ENCODE measurements around the gene ELF1.

The ELF1 gene

DNA sequence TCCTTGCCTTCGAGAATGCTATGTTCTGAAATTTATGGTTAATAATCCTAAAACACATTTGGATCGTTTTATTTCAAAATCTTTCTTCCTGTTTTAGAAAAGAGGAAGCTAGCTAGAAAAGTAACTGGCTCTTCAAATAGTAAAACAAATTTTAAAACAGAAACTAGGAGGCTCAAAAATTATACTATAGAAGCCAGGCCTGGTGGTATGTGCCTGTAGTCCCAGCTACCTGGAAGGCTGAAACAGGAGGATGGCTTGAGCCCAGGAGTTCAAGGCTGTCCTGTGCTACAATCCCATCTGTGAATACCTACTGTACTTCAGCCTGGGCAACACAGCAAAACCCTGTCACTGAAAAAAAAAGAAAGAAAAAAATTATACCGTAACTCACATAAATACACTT is 57.9 kb downstream of the ELF1 start:
- peaks cover 11 to 30% of the 10 kb centered on the region in 2 donors for H3K4me1 ChIP-seq (ENCODE audit: control insufficient read depth in 1 of 2, insufficient read depth in 2 of 2, low read length in 2 of 2)
- H3K36me3 ChIP-seq (ENCODE audit: control insufficient read depth in 1 of 2, insufficient read depth in 2 of 2, low read length in 2 of 2) = peaks cover 13 to 18% of the 10 kb centered on the region in 2 donors
- no peak overlapping the region for H3K4me3 ChIP-seq (ENCODE audit: low read depth in 1 of 2, low read length in 2 of 2)
- no peak overlapping the region for H3K9ac ChIP-seq (ENCODE audit: low read depth in 1 of 2, low read length in 2 of 2)
- H3K27me3 ChIP-seq (ENCODE audit: control insufficient read depth in 1 of 2, insufficient read depth in 2 of 2, low read length in 2 of 2) = no peaks in the 10 kb centered on the region
- no peak overlapping the region for H3K27ac ChIP-seq (ENCODE audit: low read depth, low read length)
- no peaks in the 10 kb centered on the region for H3K9me3 ChIP-seq (ENCODE audit: control insufficient read depth in 1 of 2, low read length in 2 of 2)

DNA sequence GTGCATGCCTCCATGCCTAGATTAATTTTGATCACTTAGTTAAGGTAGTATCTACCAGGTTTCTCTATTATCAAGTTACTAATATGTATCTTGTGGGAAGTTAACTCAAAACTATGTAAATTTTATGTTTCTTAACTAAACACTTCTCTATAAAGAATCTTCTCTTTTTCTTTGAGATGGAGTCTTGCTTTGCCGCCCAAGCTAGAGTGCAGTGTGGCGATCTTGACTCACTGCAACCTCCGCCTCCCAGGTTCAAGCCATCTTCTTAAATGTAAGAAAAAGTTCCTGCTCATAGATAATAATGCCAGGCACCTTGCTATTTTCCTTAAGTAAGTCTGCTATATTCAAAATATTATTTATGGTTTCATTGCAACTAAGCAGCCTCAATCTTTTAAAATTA is 58.4 kb downstream of the ELF1 start:
- Histone ChIP-seq H3K9me3 (ENCODE audit: control insufficient read depth in 1 of 2, low read length in 2 of 2) (no peaks in the 10 kb centered on the region), H3K27me3 (ENCODE audit: control insufficient read depth in 1 of 2, insufficient read depth in 2 of 2, low read length in 2 of 2) (no peaks in the 10 kb centered on the region), H3K4me3 (ENCODE audit: low read depth in 1 of 2, low read length in 2 of 2) (no peak overlapping the region), H3K36me3 (ENCODE audit: control insufficient read depth in 1 of 2, insufficient read depth in 2 of 2, low read length in 2 of 2) (peaks cover 13 to 18% of the 10 kb centered on the region in 2 donors), H3K9ac (ENCODE audit: low read depth in 1 of 2, low read length in 2 of 2) (no peak overlapping the region), H3K27ac (ENCODE audit: low read depth, low read length) (no peak overlapping the region), H3K4me1 (ENCODE audit: control insufficient read depth in 1 of 2, insufficient read depth in 2 of 2, low read length in 2 of 2) (peaks cover 11 to 30% of the 10 kb centered on the region in 2 donors)

DNA sequence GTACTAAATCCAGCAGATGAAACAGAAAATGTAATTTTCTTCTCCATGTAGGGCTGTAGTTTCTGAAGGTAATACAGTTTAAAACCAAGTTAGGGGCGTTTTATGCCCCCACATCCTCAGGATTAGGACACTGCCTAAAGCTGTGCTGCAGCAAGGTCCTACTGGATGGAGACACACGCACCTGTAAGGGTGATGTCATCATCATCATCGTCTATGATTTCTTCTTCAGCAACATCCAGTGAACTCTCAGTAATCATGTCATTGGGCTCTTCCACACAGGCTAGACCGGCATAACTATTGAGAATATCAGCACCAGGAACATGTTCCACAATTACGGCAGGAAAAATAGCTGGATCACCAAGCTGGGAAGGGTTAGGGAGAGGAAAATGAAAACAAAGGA is 60.5 kb downstream of the ELF1 start:
- Histone ChIP-seq H3K9me3 (ENCODE audit: control insufficient read depth in 1 of 2, low read length in 2 of 2) (no peaks in the 10 kb centered on the region), H3K4me1 (ENCODE audit: control insufficient read depth in 1 of 2, insufficient read depth in 2 of 2, low read length in 2 of 2) (peaks cover 3 to 17% of the 10 kb centered on the region in 2 donors), H3K9ac (ENCODE audit: low read depth in 1 of 2, low read length in 2 of 2) (no peak overlapping the region), H3K36me3 (ENCODE audit: control insufficient read depth in 1 of 2, insufficient read depth in 2 of 2, low read length in 2 of 2) (peaks cover 16 to 24% of the 10 kb centered on the region in 2 donors), H3K4me3 (ENCODE audit: low read depth in 1 of 2, low read length in 2 of 2) (no peak overlapping the region), H3K27me3 (ENCODE audit: control insufficient read depth in 1 of 2, insufficient read depth in 2 of 2, low read length in 2 of 2) (no peaks in the 10 kb centered on the region), H3K27ac (ENCODE audit: low read depth, low read length) (no peak overlapping the region)

DNA sequence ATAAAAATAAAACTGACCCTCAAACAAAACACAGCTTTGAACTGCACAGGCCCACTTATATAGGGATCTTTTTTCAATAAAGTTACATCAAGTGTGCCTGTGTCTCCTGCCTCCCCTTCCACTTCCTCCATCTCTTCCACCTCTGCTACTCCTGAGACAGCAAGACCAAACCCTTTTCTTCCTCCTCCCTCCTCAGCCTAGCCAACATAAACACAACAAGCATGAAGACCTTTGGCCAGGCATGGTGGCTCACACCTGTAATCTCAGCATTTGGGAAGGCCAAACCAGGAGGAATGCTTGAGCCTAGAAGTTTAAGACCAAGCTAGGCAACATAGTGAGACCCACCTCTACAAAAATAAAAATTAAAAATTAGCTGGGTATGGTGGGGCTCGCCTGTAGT is 72.6 kb downstream of the ELF1 start:
- Histone ChIP-seq H3K36me3 (ENCODE audit: control insufficient read depth in 1 of 2, insufficient read depth in 2 of 2, low read length in 2 of 2) (peaks cover 18 to 90% of the 10 kb centered on the region in 2 donors), H3K27ac (ENCODE audit: low read depth, low read length) (no peak overlapping the region), H3K4me1 (ENCODE audit: control insufficient read depth in 1 of 2, insufficient read depth in 2 of 2, low read length in 2 of 2) (peaks cover 0 to 5% of the 10 kb centered on the region in 2 donors), H3K9ac (ENCODE audit: low read depth in 1 of 2, low read length in 2 of 2) (no peak overlapping the region), H3K27me3 (ENCODE audit: control insufficient read depth in 1 of 2, insufficient read depth in 2 of 2, low read length in 2 of 2) (no peaks in the 10 kb centered on the region), H3K9me3 (ENCODE audit: control insufficient read depth in 1 of 2, low read length in 2 of 2) (no peaks in the 10 kb centered on the region), H3K4me3 (ENCODE audit: low read depth in 1 of 2, low read length in 2 of 2) (no peak overlapping the region)

DNA sequence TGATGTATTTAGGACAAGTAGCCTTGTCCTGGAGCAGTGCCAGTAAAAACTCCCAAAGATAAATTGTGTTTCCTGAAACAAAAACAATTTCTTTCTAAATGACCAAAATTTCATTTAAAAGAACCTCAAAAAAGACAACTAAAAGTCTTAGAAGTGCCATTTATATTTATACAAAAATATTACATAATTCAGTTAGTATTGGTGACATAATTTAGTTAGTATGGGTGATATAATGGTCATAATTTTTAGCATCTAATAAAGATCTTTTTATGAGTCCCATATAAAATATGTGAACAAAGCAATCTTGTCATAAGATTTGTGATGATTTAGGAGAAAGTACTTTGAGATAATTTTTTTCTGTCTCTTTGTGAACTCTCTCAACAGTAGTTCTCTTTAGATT is 76.0 kb downstream of the ELF1 start:
- H3K4me1 ChIP-seq (ENCODE audit: control insufficient read depth in 1 of 2, insufficient read depth in 2 of 2, low read length in 2 of 2) = peaks cover 0 to 5% of the 10 kb centered on the region in 2 donors
- peaks cover 20 to 88% of the 10 kb centered on the region in 2 donors for H3K36me3 ChIP-seq (ENCODE audit: control insufficient read depth in 1 of 2, insufficient read depth in 2 of 2, low read length in 2 of 2)
- H3K27ac ChIP-seq (ENCODE audit: low read depth, low read length) = no peak overlapping the region
- H3K9ac ChIP-seq (ENCODE audit: low read depth in 1 of 2, low read length in 2 of 2) = no peak overlapping the region
- no peaks in the 10 kb centered on the region for H3K27me3 ChIP-seq (ENCODE audit: control insufficient read depth in 1 of 2, insufficient read depth in 2 of 2, low read length in 2 of 2)
- no peak overlapping the region for H3K4me3 ChIP-seq (ENCODE audit: low read depth in 1 of 2, low read length in 2 of 2)
- no peaks in the 10 kb centered on the region for H3K9me3 ChIP-seq (ENCODE audit: control insufficient read depth in 1 of 2, low read length in 2 of 2)

DNA sequence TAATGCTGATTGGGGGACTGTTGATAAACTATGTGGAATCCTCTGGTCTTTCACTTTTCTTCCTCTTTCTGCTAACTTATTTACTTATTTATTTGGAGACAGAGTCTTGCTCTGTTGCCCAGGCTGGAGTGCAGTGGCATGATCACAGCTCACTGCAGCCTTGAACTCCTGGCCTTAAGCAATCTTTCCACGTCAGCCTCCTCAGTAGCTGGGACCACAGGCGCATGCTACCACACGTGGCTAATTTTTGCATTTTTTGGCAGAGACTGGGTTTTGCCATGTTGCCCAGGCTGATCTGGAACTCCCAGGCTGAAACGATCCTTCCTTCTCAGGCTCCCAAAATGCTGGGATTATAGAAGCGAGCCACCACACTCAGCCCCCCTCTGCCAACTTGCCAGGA is 77.5 kb downstream of the ELF1 start:
- H3K36me3 ChIP-seq (ENCODE audit: control insufficient read depth in 1 of 2, insufficient read depth in 2 of 2, low read length in 2 of 2) = peaks cover 13 to 77% of the 10 kb centered on the region in 2 donors
- no peak overlapping the region for H3K4me3 ChIP-seq (ENCODE audit: low read depth in 1 of 2, low read length in 2 of 2)
- H3K9me3 ChIP-seq (ENCODE audit: control insufficient read depth in 1 of 2, low read length in 2 of 2) = no peaks in the 10 kb centered on the region
- H3K27me3 ChIP-seq (ENCODE audit: control insufficient read depth in 1 of 2, insufficient read depth in 2 of 2, low read length in 2 of 2) = no peaks in the 10 kb centered on the region
- no peak overlapping the region for H3K9ac ChIP-seq (ENCODE audit: low read depth in 1 of 2, low read length in 2 of 2)
- peaks cover 3 to 4% of the 10 kb centered on the region in 2 donors for H3K4me1 ChIP-seq (ENCODE audit: control insufficient read depth in 1 of 2, insufficient read depth in 2 of 2, low read length in 2 of 2)
- no peak overlapping the region for H3K27ac ChIP-seq (ENCODE audit: low read depth, low read length)

DNA sequence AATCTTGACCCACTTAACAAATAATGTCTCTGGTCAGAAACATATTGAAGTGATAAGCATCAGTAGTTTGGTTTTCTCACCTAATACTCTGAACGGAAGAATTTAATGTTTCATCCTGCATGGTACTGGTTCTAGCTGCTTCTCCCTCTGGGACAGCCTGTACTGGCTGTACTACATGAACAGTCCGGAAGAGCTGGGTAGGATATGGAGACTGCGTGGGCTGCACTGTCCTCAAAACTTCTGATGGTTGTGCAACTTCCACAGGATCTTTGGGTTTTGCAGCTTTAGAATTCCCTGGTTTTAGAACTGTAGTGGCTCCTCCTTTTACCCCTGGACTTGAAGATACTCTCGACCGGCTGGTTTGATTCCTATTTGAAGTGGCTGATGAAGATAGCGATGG is 78.3 kb downstream of the ELF1 start:
- H3K4me3 ChIP-seq (ENCODE audit: low read depth in 1 of 2, low read length in 2 of 2) = no peak overlapping the region
- H3K9me3 ChIP-seq (ENCODE audit: control insufficient read depth in 1 of 2, low read length in 2 of 2) = no peaks in the 10 kb centered on the region
- no peak overlapping the region for H3K27ac ChIP-seq (ENCODE audit: low read depth, low read length)
- peaks cover 0 to 4% of the 10 kb centered on the region in 2 donors for H3K4me1 ChIP-seq (ENCODE audit: control insufficient read depth in 1 of 2, insufficient read depth in 2 of 2, low read length in 2 of 2)
- H3K9ac ChIP-seq (ENCODE audit: low read depth in 1 of 2, low read length in 2 of 2) = no peak overlapping the region
- no peaks in the 10 kb centered on the region for H3K27me3 ChIP-seq (ENCODE audit: control insufficient read depth in 1 of 2, insufficient read depth in 2 of 2, low read length in 2 of 2)
- H3K36me3 ChIP-seq (ENCODE audit: control insufficient read depth in 1 of 2, insufficient read depth in 2 of 2, low read length in 2 of 2) = peaks cover 17 to 75% of the 10 kb centered on the region in 2 donors

DNA sequence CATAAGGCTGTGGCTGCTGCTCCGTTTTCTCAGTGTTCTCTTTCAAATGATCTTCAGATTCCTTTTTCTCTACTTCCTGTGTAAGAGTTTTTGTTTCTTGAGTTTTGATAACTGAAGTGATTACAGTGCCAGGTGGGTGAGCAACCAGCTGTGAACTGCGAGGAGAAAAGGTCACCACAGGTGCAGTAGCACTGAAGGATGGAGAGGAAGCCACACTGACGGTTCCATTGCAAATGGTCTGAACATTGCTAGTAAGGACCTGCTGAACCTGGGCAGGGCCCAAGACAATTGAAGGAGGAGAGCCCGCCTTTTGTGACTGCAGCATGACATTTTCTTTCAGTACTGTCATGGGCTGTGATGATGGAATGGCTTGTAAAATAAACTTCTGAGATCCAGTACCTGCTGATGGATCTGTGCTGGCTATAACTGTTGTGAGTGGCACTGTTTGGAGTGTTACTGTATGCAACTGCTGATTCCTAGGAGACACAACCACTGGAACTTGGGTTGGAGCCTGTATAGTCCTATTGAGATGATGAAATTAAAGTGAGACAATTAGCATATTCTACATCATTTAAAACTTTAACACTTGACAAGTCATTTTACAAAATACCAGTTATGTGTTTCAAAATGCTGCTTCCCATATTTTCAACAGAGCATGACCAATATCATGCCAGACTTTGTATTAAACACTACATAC is 85.5 kb downstream of the ELF1 start:
- H3K27me3 ChIP-seq (ENCODE audit: control insufficient read depth in 1 of 2, insufficient read depth in 2 of 2, low read length in 2 of 2) = no peaks in the 10 kb centered on the region
- peaks cover 25 to 52% of the 10 kb centered on the region in 2 donors for H3K36me3 ChIP-seq (ENCODE audit: control insufficient read depth in 1 of 2, insufficient read depth in 2 of 2, low read length in 2 of 2)
- H3K27ac ChIP-seq (ENCODE audit: low read depth, low read length) = no peak overlapping the region
- no peaks in the 10 kb centered on the region for H3K9me3 ChIP-seq (ENCODE audit: control insufficient read depth in 1 of 2, low read length in 2 of 2)
- peaks cover 0 to 4% of the 10 kb centered on the region in 2 donors for H3K4me1 ChIP-seq (ENCODE audit: control insufficient read depth in 1 of 2, insufficient read depth in 2 of 2, low read length in 2 of 2)
- no peak overlapping the region for H3K9ac ChIP-seq (ENCODE audit: low read depth in 1 of 2, low read length in 2 of 2)
- no peak overlapping the region for H3K4me3 ChIP-seq (ENCODE audit: low read depth in 1 of 2, low read length in 2 of 2)

DNA sequence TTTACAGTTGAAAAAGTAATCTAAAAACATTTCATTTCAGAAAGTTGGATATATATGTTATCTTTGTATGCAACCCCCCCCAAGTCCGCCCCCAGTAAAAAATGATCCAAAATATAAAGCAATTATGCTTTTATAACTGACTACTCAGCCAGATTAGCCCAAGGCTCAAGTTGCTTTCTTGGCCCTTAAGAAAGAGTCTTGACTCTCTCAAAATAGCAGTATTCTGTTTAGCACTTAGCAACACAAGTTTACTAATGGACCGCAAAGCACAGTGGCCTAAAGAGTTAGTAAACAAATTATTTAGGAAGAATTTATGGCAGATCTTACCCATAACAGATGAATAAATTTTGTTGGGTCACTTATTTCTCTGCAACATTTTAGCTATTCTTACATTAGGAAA is 86.9 kb downstream of the ELF1 start:
- Histone ChIP-seq H3K4me3 (ENCODE audit: low read depth in 1 of 2, low read length in 2 of 2) (no peak overlapping the region), H3K9ac (ENCODE audit: low read depth in 1 of 2, low read length in 2 of 2) (no peak overlapping the region), H3K9me3 (ENCODE audit: control insufficient read depth in 1 of 2, low read length in 2 of 2) (no peaks in the 10 kb centered on the region), H3K27ac (ENCODE audit: low read depth, low read length) (no peak overlapping the region), H3K4me1 (ENCODE audit: control insufficient read depth in 1 of 2, insufficient read depth in 2 of 2, low read length in 2 of 2) (peaks cover 0 to 3% of the 10 kb centered on the region in 2 donors), H3K36me3 (ENCODE audit: control insufficient read depth in 1 of 2, insufficient read depth in 2 of 2, low read length in 2 of 2) (peaks cover 20 to 49% of the 10 kb centered on the region in 2 donors), H3K27me3 (ENCODE audit: control insufficient read depth in 1 of 2, insufficient read depth in 2 of 2, low read length in 2 of 2) (no peaks in the 10 kb centered on the region)

DNA sequence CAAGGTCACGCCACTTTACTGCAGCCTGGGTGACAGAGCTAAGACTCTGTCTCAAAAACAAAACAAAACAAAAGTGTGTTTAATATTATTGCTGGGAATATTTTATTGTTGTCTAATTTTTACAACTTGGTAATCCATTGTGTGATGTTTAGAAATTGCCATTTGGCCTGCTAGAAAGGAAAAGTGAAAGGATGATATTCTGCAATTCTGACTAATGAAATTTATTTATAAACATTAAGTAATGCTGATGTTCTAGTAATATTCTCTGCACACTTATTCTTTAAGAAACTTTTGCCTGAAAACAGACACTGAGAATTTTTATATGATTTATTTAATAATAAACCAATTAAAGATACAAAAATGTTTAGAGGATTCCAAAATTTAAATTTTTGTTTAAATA is 87.4 kb downstream of the ELF1 start:
- Histone ChIP-seq H3K36me3 (ENCODE audit: control insufficient read depth in 1 of 2, insufficient read depth in 2 of 2, low read length in 2 of 2) (peaks cover 20 to 49% of the 10 kb centered on the region in 2 donors), H3K27ac (ENCODE audit: low read depth, low read length) (no peak overlapping the region), H3K9ac (ENCODE audit: low read depth in 1 of 2, low read length in 2 of 2) (no peak overlapping the region)

More for the DNA sequence above, 87.4 kb downstream of the ELF1 start:
- Histone ChIP-seq H3K4me1 (ENCODE audit: control insufficient read depth in 1 of 2, insufficient read depth in 2 of 2, low read length in 2 of 2) (no peaks in the 10 kb centered on the region), H3K4me3 (ENCODE audit: low read depth in 1 of 2, low read length in 2 of 2) (no peak overlapping the region), H3K9me3 (ENCODE audit: control insufficient read depth in 1 of 2, low read length in 2 of 2) (no peaks in the 10 kb centered on the region), H3K27me3 (ENCODE audit: control insufficient read depth in 1 of 2, insufficient read depth in 2 of 2, low read length in 2 of 2) (no peaks in the 10 kb centered on the region)

All from duodenal mucosa (tissue), 2 donors.